GM19467 (cell line): ENCODE data around the gene MALAT1.

Experiments
- ATAC-seq: cut with Tn5 transposase; IDR thresholded peaks from one replicate; pipeline ENCODE4 v1.9.1; 2021; ENCODE audit warnings: mild to moderate bottlenecking, moderate library complexity; ENCODE audit not compliant: unreplicated experiment

MALAT1 gene

DNA sequence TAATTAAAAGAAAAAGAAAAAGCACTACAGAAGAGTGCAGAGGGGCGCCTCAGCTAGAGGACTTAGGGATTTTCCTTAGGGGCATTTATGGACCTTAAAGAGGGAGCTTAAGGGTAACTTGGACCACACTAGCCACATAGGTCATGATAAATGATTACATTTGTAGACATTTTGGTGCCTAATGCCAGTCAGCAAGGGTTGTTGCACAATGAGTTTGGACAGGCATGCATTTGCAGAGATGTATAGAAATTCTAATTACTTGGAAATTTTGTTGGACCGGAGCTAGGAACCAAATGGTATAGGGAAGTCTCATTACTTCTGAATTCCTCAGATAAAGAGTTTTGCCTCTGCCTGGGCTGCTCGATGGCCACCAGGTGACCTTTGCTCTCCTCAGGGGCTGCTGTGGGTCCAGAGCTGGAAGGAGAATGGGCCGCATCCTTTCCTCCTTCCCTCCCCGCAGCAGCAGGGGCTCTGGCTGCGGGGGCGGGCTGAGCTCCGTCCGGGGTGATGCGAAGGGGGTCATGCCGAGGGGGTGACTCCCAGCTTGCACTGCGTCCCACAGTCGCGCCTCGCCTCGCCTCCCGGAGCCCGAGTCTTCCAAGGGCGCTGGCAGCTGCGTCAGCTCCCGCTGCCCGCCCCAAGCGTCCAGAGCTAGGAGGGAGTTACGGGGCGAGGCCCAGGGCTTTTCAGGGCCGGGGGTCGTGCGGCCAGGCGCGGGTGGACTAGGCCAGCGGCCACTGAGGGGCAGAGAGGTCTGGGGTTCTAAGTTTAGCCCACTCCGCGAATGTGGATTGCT is 20.3 kb upstream of the MALAT1 start:
- ATAC-seq, result no peak

DNA sequence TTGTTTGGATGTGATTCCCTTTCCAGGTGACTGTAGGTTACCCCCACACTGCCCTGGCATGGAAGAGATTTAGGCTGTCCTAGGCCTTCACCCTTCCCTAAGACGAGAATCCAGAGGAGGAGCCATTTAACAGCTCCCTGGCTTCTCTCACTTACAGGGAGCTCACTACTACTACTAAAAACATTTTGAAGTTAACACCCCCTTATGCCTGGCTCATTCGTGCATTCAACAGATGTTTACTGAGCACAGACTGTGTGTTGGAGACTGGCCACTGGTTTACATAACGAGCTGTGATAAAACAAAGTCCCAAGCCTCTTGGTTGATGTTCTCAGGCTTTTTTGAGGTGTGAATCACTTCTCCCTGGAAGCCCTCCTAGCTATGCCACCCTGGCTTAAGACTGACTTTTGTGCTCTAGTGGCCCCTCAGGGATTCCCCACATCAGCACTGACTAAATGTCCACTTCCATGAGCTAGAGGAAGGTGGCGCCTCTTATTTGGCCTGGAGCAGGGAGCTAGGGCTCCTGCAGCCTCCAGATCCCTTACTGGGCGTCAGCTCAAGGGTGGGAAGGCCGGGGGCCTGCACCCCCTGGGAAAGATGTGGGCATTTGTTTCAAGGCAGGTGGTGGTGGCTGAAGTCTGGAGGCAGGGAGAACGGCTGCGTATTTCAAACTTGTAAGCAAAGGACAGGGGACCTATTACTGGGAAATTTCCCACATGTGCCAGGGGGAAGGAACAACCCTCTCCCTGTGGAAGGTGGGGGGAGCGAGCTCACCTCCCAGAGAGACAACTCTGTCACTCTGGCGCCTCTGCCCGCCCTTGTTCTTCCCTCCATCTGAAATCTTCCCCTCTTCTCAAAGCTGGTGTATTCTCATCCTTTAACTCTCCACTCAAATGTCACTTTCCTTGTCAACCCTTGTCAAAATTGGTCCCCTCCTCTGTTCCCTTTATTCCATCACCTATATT is 19.4 kb upstream of the MALAT1 start:
- no peak for ATAC-seq

DNA sequence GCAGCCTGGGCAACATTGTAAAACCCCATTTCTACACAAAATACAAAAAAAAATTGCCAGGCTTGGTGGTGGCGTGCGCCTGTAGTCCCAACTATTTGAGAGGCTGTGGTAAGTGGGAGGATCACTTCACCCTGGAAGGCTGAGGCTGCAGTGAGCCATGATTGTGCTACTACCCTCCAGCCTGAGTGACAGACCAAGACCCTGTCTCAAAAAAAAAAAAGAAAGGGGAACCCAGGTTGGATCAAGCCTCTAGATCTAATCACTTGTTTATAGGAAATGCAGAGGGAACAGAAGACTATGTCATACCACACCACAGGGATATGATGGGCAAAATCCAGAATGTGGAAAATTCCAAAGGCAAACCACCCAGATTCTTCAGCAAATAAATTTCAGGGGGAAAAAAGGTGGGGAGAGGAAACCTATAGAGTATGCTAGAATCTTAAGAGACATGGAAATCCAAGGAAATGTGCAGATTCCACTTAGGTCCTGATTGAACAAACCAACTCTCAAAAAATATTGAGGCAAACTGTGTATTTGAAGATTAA is 16.5 kb upstream of the MALAT1 start:
- ATAC-seq, result no peak

DNA sequence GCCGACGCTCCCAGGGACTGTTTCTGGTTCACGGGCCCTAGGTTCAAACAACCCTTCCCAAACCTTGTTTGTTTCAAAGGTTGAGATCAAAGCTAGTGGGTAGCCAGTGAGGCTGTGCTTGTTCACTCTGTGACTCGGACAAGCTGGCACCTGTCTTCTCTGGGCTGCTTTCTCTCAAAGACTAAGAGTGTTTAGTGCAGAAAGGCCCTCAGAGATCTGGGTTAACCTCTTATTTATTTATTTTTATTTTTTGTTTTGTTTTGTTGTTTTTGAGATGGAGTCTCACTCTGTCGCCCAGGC is 13.0 kb upstream of the MALAT1 start:
- no peak for ATAC-seq

DNA sequence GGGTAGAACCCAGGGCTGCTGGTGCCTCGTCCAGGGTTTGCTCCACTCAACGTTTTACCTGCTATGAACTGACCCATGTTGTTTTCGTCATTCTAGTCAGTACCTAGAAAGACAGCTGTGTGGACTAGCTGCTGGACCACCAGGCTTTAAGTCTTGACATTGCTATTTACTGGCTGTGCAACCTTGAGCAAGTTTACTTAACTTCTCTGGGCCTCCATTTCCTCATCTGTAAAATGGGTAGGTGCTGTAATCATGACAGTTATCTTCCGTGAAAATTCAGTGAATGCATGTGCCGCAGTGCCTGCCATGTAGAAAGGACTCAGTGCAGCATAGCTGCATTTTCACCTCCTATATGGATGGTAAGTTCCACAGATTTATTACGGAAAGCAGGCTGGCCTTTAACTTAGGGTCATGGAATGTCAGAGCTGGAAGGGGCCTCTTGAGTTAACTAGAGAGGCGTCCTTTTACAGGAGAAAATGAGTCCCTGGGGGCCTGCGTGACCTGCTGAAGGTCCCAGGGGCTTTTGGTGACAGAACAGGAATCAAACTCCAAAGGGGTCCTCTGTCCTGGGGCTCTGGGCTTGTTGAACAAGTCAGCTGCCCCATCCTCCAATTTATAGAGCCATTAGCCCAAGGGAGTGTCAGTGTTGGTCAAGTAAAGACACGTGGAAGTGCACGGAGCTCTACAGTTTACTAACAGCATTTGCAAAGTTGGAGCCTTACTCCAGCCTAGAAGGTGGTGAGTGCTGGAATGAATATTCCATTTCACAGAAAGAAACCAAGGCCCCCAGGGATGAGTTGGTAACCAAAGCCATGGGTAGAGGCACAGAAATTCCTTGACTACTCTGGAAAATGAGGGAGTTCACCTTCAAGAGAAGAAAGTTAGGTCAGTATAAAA is 12.0 kb upstream of the MALAT1 start:
- ATAC-seq, result no peak

DNA sequence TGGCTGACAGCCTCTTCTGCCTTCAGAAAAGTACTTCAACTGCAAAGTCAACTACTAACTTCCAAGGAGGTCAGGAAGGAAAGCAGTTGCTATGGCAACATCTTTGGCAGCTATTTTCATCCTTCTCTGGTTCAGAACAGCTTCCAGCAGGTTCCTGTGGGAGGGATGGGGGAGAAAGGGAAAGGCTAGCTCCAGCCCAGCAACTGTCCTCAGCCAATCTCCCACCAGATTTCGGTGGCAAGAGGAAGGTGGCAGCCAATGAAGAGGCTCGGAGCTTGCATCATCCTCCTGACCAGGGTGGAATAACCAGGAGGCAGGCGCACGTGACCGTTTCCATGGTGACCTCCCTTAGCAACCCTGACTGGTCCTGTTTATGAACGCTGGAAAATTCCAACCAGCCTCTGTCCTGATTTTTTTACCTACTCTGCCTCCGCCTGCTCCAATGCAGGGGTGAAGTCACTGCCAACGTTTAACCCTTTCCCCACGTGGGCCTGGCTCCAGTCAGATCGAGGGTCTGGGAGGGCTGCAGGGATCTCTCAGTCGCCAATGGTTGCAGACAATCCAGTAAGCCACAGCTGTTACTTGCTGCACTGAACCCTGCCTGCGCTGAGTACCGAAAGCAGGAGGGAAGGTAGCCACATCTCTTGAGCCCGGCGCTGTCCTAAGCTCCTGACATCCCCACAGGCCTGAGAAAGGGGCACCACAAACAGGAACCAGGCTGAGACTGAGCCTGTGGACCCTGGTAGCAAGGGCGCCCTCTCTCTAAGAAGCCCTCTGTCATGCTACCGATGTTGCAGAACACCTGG is 11.2 kb upstream of the MALAT1 start:
- no peak for ATAC-seq

DNA sequence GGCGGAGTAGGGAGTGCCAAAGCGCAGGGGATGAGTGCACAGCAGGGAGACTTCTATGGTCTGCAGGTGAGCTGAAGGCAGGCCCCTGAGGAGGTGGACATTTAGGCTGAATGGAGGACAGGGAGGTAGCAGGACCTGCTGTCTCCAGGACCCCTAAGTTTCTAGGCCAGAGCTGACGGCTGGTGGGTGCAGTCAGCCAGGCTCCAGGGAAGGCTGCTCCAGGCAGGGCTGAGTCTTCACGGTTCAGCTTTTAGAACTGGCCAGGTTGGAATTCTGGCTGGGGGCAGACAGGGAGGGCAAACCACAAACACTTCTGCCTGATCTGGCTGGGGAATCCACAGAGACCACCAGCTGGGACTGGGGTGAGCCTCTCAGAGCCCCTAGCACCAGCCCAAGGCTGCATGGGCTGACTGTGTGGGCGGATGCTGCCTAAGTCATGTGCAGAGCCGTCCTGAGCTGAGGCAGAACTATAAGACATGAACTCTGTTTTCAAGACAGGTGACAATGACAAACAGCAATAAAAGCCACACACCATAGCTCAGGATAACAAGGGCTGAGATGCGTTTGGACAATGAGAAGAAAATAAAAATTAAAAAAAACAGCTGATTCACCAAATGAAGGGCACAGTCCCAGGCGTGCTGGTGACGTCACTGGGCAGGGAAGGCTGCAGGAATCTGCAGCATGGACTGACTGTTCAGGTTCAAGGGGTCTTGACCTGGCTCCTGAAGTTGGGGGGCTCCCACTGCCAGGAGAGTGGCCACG is 10.4 kb upstream of the MALAT1 start:
- no peak for ATAC-seq

DNA sequence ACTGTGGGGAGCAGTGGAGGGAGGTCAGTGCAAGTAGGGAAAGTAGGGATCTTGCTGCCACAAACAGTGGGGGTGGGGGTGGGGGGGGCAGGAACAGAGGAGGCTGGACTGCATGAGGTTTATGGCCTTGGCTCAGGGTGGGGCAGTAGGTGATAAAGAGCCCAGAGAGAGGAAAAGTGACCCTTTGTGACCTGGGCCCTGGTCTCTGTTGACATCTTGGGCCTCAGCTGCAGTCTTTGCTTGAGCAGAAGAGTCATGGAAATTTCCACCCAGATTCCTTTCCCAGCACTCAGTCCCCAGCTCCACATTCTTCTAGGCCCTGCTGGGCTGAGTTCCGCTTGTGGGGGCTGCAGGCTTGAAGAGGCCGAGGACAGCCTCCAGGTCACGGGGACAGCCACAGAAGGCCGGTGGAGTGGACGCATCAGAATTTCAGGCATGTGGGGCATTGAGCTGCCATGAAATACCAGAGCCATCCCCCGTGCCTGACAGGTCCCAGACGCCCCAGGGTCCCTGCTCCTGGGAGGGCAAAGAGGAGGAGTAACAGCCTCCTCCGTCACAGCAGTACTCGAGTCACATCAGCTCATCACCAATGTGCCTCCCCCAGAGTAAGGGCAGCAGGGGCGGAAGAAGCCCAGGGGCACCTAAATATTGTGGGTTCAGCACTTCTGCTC is 9.7 kb upstream of the MALAT1 start:
- no peak for ATAC-seq

DNA sequence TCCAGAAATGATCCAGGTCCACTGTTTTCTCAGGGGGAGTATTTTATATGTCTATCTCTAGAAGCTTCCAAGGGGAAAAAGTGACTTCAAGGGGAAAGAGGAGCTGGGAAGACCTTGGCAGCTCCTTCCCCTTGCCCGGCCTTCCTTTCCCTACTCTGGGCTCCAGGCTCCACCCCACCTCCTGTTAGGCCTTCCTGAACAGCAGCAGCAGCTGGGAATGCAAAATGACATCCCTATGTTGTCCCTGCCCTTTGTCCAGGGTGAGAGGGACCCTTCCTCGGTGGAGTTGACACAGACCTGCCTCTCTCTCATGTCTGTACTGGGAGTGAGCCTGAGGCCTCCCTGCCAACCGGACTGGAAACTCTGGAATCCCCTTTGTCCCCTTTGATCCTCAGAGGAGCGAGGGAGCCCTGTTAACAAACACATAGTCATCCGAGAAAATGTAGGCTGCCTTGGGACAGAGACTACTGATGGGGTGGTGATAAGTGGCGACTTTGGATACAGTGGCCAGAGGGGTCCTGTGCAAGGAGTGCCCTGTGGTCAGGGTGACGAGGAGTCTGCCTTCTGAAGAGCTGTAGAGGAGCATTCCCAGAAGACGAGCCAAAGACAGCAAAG is 9.0 kb upstream of the MALAT1 start:
- no peak for ATAC-seq

DNA sequence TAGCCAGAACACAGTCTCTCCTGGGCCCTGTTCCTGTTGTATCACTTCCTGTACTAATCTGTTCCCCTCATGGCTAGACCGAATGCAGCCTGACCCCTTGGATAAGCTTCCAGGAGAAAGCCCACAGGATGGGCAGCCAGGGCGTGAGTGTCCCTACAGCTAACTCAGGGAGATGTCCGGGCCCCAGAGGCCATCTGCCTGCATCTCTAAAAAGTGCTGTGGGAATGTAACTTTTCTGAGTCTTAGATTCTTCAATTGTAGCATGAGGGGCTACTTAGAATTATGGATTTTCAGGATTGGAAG is 7.7 kb upstream of the MALAT1 start:
- no peak for ATAC-seq

DNA sequence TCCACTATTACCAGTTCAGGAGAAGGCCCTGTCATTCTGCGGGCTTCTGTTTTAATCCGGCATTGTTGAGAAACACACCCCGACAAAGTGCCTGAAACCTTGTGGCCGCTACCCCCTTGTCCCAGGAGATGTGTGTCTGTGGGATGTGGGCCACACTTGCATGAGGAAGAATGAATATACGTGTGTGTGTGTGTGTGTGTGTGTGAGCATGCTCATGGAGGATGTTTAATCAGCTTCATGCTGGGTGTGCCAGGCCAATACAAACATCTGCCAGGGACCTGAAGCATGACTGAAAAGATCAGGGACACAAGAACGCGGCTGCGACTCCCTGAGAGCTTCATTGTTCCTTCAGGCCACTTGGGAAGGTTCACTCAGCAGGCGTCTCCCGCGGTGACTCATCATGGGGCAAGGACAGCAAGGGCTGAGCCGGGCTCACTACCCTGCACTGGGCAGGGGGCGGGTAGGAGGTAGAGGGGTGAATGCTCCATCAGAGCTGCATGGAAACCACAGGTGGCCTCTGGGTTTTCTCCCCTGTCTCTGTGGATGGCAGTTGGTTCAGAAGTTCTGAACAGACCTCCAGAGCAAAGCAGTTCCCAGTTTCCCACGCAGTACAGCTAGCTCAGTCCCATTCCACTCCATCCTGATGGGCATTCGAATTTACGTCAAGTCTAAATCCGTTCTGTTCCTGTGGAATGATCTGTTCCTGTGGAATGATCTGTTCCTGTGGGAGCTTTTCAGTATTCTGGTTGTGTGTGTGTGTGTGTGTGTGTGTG is 7.0 kb upstream of the MALAT1 start:
- no peak for ATAC-seq

DNA sequence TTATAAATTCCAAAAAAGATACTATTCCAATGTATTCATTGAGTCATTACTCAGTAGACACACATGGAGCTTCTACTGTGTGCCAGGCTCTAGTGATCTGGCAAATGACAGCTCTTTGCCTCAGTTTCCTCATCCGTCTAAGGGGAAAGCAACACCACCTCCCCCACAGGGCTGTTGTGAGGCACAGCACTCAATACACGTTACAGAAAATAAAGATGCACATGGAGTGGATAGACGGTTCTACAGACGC is 6.5 kb upstream of the MALAT1 start:
- no peak for ATAC-seq

DNA sequence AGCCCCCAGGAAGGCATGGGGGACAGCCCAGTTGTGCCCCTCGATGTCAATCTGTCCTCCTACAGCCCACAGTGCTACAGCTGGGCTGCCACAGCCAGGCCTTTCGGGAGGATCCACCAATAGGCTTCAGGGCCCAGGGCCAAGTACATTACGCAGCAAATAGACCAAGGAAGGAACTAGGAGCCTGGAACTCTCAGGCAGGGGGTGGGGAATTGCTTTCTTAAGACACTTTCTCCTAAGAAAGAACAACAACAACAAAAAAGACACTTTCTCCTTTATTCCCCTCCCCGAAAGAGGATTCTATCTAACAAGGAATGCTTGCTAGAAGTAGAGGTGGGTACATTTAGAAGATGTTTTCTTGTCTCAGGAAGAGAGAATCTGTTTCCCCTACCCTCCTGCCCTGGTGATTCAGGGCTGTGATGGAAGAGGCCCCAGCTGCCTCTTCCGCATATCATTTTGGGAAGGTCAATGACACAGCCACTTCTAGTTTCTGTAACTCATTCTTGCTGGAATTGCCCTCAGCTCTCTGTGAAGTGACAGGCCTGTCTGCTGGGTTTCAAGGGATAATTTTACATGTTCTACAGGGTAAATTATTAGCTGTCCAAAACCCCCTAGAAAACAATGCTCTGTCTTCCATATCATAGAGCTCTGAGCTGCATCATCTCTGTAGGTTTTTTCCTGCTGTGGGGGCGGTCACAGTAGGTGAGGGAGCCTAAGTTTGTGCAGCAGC is 6.0 kb upstream of the MALAT1 start:
- ATAC-seq, result no peak

DNA sequence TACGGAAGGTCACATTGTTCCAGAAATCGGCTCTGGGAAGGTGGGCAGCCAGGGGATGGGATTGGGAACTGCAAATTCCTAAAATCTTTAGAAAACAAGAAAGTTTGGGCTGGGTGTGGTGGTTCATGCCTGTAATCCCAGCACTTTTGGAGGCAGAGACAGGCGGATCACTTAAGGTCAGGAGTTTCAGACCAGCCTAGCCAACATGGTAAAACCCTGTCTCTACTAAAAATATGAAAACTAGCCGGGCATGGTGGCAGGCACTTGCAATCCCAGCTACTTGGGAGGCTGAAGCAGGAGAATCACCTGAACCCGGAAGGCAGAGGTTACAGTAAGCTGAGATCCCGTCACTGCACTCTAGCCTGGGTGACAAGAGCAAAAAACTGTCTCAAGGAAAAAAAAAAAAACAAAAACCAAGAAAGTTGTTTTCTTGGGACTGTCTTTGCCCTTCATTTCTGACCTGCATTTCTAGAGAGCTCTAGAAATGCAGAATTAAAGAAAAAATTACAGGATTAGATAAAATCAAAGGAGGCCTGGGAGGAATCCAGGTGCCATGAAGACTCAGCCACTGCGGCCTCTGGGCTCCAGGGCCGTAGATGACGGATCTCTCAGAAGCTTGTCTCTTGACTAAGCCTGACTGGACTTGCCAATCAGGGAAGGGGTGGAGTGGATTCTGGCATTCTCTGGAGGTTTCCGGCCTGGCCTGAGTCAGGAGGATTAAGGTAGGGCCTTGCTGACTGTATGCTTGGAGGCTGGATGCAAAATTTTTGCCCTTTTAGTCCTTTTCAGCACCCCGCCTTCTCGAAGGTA is 5.3 kb upstream of the MALAT1 start:
- ATAC-seq, result no peak

DNA sequence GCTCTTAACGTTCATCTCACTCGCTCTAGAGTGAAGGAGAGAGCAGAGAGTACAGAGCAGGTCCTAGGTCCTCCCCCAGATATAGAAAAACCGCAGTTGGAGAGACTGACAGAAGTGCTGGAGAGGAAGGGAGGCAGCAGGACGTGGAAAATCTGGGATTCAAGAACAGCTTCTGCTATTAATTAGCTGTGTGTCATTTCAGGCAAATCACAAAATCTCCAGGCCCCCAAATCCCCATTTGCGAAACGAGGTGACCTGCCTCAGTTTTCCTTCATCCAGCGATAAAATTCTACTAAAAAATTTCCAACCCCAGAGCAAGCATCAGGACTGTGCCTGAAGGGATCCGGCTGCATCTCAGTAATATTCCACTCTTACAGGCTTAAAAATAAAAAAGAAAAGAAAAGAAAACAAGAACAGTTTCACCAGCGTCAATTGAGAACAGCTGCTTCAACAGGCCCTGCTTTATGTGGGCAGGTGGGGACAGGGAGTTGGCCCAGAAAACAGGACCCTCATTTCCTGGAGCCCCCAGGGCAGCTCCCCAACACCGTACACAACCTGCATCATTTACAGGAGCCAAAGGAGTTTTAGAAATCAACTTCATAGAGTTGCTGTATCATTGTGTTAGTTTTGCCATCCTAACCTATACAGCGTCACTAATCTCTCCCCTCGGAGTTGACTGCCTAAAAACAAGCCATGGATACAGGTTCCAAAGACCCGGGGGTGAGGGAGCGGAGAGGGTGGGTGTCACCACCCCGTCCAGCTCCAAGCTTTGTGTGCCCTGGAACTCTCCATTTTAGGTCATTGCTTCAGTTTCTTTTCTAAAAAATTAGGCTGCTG is 2.3 kb upstream of the MALAT1 start:
- no peak for ATAC-seq
